GM06990 (cell line): ENCODE data around the gene FBXO46.
A peak's percentile ranks its signal among the peaks of the same experiment; 100 is the strongest.

ENCODE experiments used
- DNase-seq: peaks from one replicate; pipeline ENCODE4 v3.0.0-alpha.2; 2011; ENCODE audit not compliant: insufficient read length; ENCODE audit errors: extremely low read depth
- H3K27me3 ChIP-seq: replicated peaks from 2 replicates; pipeline ENCODE4 v1.6.0; 2011; ENCODE audit warnings: low read length; ENCODE audit not compliant: control insufficient read depth, insufficient read depth
- H3K36me3 ChIP-seq: 2 replicates; pipeline ENCODE4 v1.5.1; 2011; ENCODE audit warnings: low read length; ENCODE audit not compliant: control insufficient read depth, insufficient read depth
- H3K4me3 ChIP-seq: replicated peaks from 2 replicates; pipeline ENCODE4 v1.5.1; 2011; ENCODE audit warnings: low read depth, mild to moderate bottlenecking, control low read depth, low read length
- CTCF ChIP-seq: IDR thresholded peaks from 2 replicates; pipeline ENCODE4 v1.5.1; 2011; ENCODE audit warnings: low read length, control low read depth, mild to moderate bottlenecking, inconsistent platforms; ENCODE audit not compliant: insufficient read depth, poor library complexity, severe bottlenecking

FBXO46 gene, protein sequence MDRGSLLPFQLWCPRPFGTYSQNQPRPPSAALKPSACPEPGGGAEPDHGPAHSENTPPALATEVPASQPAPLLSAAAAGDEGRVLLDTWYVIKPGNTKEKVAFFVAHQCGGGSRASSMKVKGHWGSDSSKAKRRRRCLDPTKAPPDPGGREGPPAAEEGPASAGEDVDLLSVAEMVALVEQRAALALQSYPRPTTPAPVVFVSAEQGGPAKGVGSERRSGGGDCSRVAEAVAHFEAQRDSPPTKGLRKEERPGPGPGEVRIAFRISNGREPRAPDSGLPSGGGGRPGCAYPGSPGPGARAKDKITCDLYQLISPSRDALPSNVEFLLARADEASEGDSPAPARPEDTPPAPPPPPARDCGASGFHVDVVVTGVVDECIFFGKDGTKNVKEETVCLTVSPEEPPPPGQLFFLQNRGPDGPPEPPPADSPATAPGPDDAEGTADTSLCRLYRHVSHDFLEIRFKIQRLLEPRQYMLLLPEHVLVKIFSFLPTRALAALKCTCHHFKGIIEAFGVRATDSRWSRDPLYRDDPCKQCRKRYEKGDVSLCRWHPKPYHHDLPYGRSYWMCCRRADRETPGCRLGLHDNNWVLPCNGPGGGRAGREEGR

DNA sequence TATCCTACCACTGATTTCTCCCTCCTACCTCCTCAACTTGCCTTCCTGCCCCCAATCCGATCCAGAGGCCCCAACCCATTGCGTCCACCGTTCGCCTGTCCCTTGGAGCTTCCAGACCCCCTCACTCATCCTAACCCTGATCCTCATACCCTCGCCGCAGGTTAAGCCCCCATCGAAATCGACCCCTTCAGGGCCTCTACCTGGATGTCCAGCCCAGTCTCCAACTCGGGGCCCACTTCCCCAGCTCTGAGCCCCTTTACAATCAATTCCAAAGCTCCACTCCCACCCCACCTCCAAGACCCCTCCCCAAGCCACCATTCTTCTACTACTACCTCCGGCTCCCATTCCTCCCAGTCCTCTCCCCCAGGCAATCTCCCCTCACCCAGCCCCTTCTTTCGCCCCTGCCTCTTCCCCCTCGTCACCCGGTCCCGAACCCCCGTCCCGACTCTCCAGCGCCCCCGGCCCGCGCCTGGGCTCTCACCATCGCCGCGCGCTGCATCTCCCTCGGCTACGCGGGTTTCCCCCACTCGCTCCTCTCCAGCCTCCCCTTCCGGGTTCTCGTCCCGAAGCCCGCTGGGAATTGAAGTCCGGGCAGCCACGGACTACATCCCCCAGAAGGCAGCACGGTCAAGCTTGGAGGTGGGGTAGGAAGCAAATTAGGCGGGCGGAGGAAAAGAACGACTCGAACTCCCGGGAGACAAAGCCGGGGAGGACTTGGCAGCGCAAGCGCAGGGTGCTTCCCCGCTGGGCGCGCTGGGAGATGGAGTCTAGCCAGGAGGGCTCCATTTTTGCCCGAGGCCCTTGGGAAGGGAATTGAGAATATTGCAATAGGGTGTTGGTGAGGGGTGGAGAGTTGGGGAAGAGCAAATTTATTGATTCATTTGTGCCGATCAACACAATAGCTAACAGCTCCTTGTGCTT is at the start of gene FBXO46:
FBXO46 (minus strand) TSS at position 529 of the 921 bp plus-strand sequence. CDS start 17,401 bp downstream, outside the sequence.
- Histone ChIP-seq H3K4me3 (peak within 1 kb of the TSS; percentile 87), H3K27me3 (no peaks in the 10 kb centered on the region), H3K36me3 (peaks cover 5% of the 10 kb centered on the region)
- TF ChIP-seq CTCF, result peak; percentile 40
- peak; percentile 89 for DNase-seq

DNA sequence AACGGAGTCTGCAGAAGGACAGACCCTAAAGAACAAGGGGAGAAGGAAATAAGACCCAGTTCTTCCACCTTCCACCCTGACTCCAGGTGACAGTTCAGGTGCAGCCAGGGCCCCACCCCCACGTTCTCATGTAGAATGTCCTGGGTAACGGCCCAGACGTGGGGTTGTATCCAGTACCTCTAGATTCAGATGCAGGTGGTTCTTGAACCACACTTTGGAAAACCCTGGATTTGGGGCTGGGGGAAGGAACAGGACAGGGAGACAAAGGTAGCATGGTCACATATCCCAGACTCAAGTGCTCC is 49.4 kb upstream of the FBXO46 start:
- Histone ChIP-seq H3K27me3 (no peaks in the 10 kb centered on the region), H3K4me3 (no peak overlapping the region), H3K36me3 (peaks cover 18% of the 10 kb centered on the region)
- no peak for DNase-seq
- no peak for TF ChIP-seq CTCF

- peak; percentile 95 for DNase-seq
- no peaks in the 10 kb centered on the region for H3K27me3 ChIP-seq
- H3K4me3 ChIP-seq, result peak overlapping the region; percentile 50
- H3K36me3 ChIP-seq, result peaks cover 18% of the 10 kb centered on the region
- TF ChIP-seq CTCF, result peak; percentile 84
Measured at GRCh38 chr19:45779231-45780145, 48.8 kb upstream of the FBXO46 start.

- no peak for DNase-seq
- H3K27me3 ChIP-seq, result no peaks in the 10 kb centered on the region
- peaks cover 15% of the 10 kb centered on the region for H3K36me3 ChIP-seq
- no peak overlapping the region for H3K4me3 ChIP-seq
- no peak for TF ChIP-seq CTCF
Measured at GRCh38 chr19:45778010-45778661, 47.4 kb upstream of the FBXO46 start.
